Mammary epithelial cell (primary cell): ENCODE results near the gene BTG2.

Experiments
- CTCF ChIP-seq, 2 donors: IDR thresholded peaks in 1 of 2; conservative IDR thresholded peaks in 1 of 2; 2 replicates each; pipeline ENCODE4 v1.5.1; 2011 to 2012; ENCODE audit warnings: inconsistent platforms in 2 of 2, low read length in 2 of 2, mild to moderate bottlenecking in 2 of 2, control low read depth in 1 of 2, low read depth in 1 of 2; ENCODE audit not compliant: insufficient read depth in 1 of 2; ENCODE audit errors: extremely low read depth in 1 of 2
- EZH2 ChIP-seq: IDR thresholded peaks from 2 replicates; pipeline ENCODE4 v1.6.1; 2012; ENCODE audit warnings: low read length, inconsistent platforms, borderline replicate concordance

GRCh38 chr1:203304919-203305808 lies at the start of gene BTG2:
- TF ChIP-seq CTCF (conservative IDR thresholded peaks at IDR 0.05 in 1 of 2, IDR thresholded peaks at IDR 0.05 in 1 of 2; ENCODE audit: extremely low read depth in 1 of 2, insufficient read depth in 1 of 2, low read depth in 1 of 2, low read length in 2 of 2) (no peak), EZH2 (no peak)
